D721Med (cell line): ENCODE data around the gene GPR62.

Experiments used
- DNase-seq: peaks from one replicate; pipeline ENCODE4 v3.0.0; 2011; ENCODE audit warnings: low spot score; ENCODE audit not compliant: insufficient read length
- FAIRE-seq: peaks from 2 replicates; lab custom pipeline; 2011; peaks lifted over from hg19 to GRCh38; lab: Jason Lieb, UNC
- CTCF ChIP-seq: IDR thresholded peaks from 2 replicates; pipeline ENCODE4 v1.5.1; 2012; ENCODE audit warnings: mild to moderate bottlenecking, control low read depth; ENCODE audit not compliant: insufficient read depth; ENCODE audit errors: missing control alignments

Gene GPR62

GRCh38 chr3:51974277-51974962 is 19.2 kb downstream of the GPR62 start:
- no peak for TF ChIP-seq CTCF
- no peak for DNase-seq
- FAIRE-seq, result no peak

GRCh38 chr3:51974963-51975851 is 20.0 kb downstream of the GPR62 start, which contains the start of gene ABHD14A:
Gene ABHD14A (plus strand): TSS chr3:51975064. CDS start chr3:51975136, 72 bp downstream.
- FAIRE-seq (no peak), DNase-seq (no peak)
- TF ChIP-seq CTCF, result no peak

GRCh38 chr3:51975852-51976549 is 20.8 kb downstream of the GPR62 start:
- peak; percentile 16 for TF ChIP-seq CTCF
- FAIRE-seq (no peak), DNase-seq (no peak)

GRCh38 chr3:51977446-51978142 is 22.4 kb downstream of the GPR62 start:
- DNase-seq, result no peak
- TF ChIP-seq CTCF, result no peak
- FAIRE-seq, result no peak

- DNase-seq, result no peak
- FAIRE-seq, result no peak
- no peak for TF ChIP-seq CTCF
These were observed 22.9 kb downstream of the GPR62 start for GRCh38 chr3:51978143-51978502.

GRCh38 chr3:51980253-51980652 is 25.1 kb downstream of the GPR62 start:
- no peak for FAIRE-seq
- TF ChIP-seq CTCF, result no peak
- no peak for DNase-seq
